ENCODE results near the gene NOXO1. TPM values are rescaled to one million over a fixed set of nuclear protein-coding genes. Genes with fewer than 3 reads are reported as not detected.

NOXO1 gene
- total RNA-seq, 1 donor from 2014 or later, result 1.8 TPM

DNA sequence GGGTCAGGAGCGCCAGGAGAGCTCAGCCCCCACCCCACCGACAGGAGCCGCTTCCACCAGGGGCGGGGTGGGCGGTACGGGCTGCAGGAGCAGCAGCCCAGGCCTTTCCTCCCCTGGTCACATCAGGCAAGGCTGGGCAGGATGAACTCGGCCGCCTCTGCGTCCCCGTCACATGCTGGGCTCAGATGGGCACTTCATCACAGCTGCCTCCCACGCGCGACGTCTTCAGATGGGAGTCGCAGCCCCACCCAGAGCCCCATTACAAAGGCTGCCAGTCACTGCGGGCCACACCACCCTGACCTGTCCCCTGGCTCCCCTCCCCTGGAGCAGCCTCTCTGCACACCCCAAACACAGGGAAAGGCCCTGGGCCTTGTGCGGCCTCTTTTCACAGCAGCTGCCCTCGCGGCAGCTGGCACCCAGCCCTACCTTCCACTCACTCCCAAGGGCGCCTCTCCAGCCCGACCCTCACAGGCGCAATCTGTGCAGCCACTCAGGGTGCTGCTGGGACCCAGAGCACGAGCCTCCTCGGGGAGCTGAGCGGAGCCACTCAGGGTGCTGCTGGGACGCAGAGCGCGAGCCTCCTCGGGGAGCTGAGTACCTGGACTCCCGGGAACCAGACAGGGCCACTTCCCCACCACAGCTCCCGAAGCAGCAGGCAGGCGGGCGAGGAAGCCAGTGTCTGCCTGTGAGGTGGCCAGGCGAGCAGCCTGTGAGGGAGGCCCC, 23.7 kb upstream of the NOXO1 start:
- H3K4me1 ChIP-seq, result peaks cover 52% of the 10 kb centered on the region
- ATAC-seq (no peak), DNase-seq (no peak)

DNA sequence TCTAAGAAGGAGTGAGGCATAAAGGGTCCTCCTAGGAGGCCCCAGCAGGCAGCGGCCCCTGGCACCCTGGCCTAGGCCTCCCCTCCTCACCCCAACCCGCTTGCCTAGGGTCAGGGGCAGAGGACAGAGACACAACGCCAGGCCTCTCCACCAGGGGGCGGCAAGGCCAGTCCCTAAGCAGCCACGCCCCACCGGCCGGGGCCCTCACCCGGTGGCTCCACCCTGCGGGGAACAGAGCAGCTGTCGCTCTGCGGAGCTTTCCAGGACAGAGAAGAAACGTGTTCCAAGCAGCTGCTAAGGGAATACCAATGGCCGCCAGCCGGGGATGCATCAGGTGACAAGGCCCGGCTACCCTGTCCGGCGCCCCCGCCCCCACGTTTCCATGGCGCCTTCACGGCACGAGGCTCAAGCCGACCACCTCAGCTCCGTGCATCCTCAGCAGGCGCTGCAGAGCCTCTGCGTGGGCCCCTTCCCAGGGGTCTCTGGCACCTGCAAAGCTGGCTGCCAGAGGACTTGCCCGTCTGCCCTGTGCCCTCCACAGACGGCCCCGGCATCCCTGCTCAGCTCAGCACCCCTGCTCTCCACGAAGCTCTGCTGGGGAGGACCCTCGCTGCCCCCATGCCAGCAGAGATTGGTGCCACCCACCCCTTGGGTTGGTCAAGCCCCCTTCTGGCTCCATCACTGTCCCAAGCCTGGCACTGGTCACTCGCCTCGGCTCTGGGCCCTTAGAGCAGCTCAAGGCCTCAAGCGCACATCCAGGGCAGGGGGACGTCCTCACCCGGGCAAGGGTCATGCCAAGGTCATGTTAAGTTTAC, 22.8 kb upstream of the NOXO1 start:
- Histone ChIP-seq H3K4me3 (no peak overlapping the region), H3K36me3 (peaks cover 44% of the 10 kb centered on the region), H3K27ac (no peak overlapping the region), H3K9me3 (no peaks in the 10 kb centered on the region), H3K4me1 (peaks cover 52% of the 10 kb centered on the region), H3K27me3 (no peaks in the 10 kb centered on the region)
- intact Hi-C loops (cut with DNase I), result no loop called here
- ATAC-seq (peak; percentile 90), DNase-seq (peak; percentile 95)
- TF ChIP-seq, protein P1, sequence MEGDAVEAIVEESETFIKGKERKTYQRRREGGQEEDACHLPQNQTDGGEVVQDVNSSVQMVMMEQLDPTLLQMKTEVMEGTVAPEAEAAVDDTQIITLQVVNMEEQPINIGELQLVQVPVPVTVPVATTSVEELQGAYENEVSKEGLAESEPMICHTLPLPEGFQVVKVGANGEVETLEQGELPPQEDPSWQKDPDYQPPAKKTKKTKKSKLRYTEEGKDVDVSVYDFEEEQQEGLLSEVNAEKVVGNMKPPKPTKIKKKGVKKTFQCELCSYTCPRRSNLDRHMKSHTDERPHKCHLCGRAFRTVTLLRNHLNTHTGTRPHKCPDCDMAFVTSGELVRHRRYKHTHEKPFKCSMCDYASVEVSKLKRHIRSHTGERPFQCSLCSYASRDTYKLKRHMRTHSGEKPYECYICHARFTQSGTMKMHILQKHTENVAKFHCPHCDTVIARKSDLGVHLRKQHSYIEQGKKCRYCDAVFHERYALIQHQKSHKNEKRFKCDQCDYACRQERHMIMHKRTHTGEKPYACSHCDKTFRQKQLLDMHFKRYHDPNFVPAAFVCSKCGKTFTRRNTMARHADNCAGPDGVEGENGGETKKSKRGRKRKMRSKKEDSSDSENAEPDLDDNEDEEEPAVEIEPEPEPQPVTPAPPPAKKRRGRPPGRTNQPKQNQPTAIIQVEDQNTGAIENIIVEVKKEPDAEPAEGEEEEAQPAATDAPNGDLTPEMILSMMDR (IDR thresholded peaks at IDR 0.05), result peak; percentile 94

More for the DNA sequence above, 23.7 kb upstream of the NOXO1 start:
- TF ChIP-seq, protein P1 (IDR thresholded peaks at IDR 0.05), result no peak
- H3K9me3 ChIP-seq, result no peaks in the 10 kb centered on the region
- no peak overlapping the region for H3K27ac ChIP-seq
- no peaks in the 10 kb centered on the region for H3K27me3 ChIP-seq
- no peak overlapping the region for H3K4me3 ChIP-seq
- intact Hi-C loops (cut with DNase I), result no loop called here
- peaks cover 35% of the 10 kb centered on the region for H3K36me3 ChIP-seq

DNA sequence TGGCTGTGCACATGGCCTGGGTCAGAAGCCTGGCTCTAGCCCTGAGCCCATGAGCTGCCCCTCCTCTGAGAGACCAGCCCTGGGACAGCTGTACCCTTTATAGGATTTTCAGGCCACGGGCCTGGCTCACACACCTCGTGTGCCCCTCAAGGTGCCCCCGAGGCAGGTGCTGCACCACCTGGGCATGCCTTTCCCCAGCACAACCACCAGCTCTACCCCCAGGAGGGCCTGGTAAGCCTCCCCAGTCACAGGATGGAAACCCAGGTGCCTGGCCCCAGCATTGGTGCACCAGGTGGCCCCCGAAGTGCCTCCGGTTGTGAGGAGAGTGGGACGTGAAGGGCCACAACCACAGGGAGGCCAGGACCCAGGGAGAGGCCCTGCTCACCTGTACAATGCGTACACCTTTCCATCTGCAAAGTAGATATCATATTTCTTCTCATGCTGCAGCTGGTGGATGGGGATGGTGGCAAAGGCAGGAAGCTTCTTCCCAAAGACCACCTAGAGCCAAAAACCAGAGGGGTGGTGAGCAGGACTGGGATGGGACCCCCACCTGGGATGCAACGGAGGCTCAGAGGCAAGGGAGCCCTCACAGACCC, 22.1 kb upstream of the NOXO1 start:
- DNase-seq (no peak), ATAC-seq (no peak)
- intact Hi-C loops (cut with DNase I), result no loop called here
- TF ChIP-seq, protein P1 (IDR thresholded peaks at IDR 0.05), result no peak
- H3K27ac ChIP-seq, result no peak overlapping the region
- peaks cover 48% of the 10 kb centered on the region for H3K4me1 ChIP-seq
- peaks cover 51% of the 10 kb centered on the region for H3K36me3 ChIP-seq
- H3K9me3 ChIP-seq, result no peaks in the 10 kb centered on the region
- no peaks in the 10 kb centered on the region for H3K27me3 ChIP-seq
- no peak overlapping the region for H3K4me3 ChIP-seq

DNA sequence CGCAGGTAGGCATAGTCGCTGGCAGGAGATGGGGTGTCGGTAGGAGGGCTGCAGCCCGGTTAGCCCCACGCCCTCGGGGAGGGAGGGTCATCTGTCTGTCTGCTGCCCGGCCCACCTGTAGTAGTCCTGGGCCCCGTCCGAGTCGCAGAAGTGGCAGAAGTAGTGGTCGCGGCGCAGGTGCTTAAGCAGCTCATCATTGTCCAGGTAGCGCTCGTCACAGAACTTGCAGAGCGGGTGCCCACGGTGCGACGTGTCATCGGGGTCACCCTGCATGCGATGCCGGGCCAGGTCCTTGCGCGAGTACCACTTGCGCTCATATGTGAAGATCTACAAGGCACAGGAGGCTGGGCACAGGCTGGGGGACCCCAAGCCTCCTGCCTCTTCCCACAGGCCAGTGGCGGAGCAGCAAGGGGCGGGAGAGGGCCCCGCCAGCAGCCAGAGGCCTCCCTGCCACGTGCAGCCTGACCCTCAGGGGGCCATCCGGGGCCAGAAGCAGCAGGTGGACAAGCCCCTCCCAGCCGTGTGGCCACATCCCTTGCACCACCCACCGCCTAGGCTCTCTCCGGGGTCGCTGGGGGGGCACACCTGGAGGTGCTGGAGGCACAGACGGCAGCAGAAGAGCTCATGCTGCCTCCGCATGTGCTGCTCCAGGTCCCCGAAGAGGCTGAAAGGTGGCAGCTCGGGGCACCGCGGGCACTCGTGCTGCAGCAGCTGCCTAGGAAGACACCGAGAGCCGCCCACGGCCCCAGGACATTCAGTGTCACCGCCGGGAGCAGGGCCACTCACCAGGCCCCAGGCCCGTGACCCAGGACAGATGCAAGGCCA, 21.3 kb upstream of the NOXO1 start:
- H3K27me3 ChIP-seq, result no peaks in the 10 kb centered on the region
- no peak overlapping the region for H3K27ac ChIP-seq
- peaks cover 46% of the 10 kb centered on the region for H3K4me1 ChIP-seq
- H3K9me3 ChIP-seq, result no peaks in the 10 kb centered on the region
- DNase-seq (no peak), ATAC-seq (no peak)
- TF ChIP-seq, protein P1 (IDR thresholded peaks at IDR 0.05), result no peak
- intact Hi-C loops (cut with DNase I), result no loop called here
- no peak overlapping the region for H3K4me3 ChIP-seq
- peaks cover 59% of the 10 kb centered on the region for H3K36me3 ChIP-seq
